Neural cell (in vitro differentiated cells): Measurements from ENCODE around the gene MYOZ1. TPM values are rescaled to one million over a fixed set of nuclear protein-coding genes. Genes with fewer than 3 reads are reported as not detected.

Experiments used
- H2AFZ ChIP-seq: fragments of 200-600, 300-800 bp; sonication (generic), shearing (Covaris generic); 2 replicates; pipeline ENCODE4 v1.6.0; 2014; ENCODE audit warnings: low read depth, mild to moderate bottlenecking, antibody characterized with exemption, low read length, moderate library complexity
- H3F3A ChIP-seq: fragments of 200-600 bp; shearing (Covaris generic); 2 replicates; pipeline ENCODE4 v1.6.1; 2016; ENCODE audit warnings: mild to moderate bottlenecking, moderate library complexity, mixed read lengths, antibody characterized with exemption, low read length; ENCODE audit not compliant: insufficient read depth, poor library complexity, severe bottlenecking
- H3K27ac ChIP-seq: fragments of 200-600, 300-800 bp; sonication (generic), shearing (Covaris generic); 2 replicates; pipeline ENCODE4 v1.5.1; 2014; ENCODE audit warnings: mild to moderate bottlenecking, low read length, moderate library complexity
- H3K27me3 ChIP-seq: fragments of 300-800, 200-600 bp; sonication (generic), shearing (Covaris generic); 2 replicates; pipeline ENCODE4 v1.6.0; 2014; ENCODE audit warnings: mild to moderate bottlenecking, low read depth, low read length, moderate library complexity; ENCODE audit not compliant: insufficient read depth
- H3K36me3 ChIP-seq: fragments of 300-800, 200-600 bp; sonication (generic), shearing (Covaris generic); 2 replicates; pipeline ENCODE4 v1.5.1; 2014; ENCODE audit warnings: mild to moderate bottlenecking, antibody characterized with exemption, low read length, moderate library complexity; ENCODE audit not compliant: insufficient read depth
- H3K4me2 ChIP-seq: fragments of 300-800, 200-600 bp; sonication (generic), shearing (Covaris generic); 2 replicates; pipeline ENCODE4 v1.6.0; 2014; ENCODE audit warnings: mild to moderate bottlenecking, low read length
- H3K4me3 ChIP-seq: fragments of 300-800, 200-600 bp; sonication (generic), shearing (Covaris generic); 2 replicates; pipeline ENCODE4 v1.5.1; 2014; ENCODE audit warnings: mild to moderate bottlenecking, low read length, moderate library complexity
- H3K79me2 ChIP-seq: fragments of 200-600 bp; shearing (Covaris generic); replicated peaks from 2 replicates; pipeline ENCODE4 v1.6.0; 2014; ENCODE audit warnings: mild to moderate bottlenecking, low read length, moderate library complexity; ENCODE audit not compliant: insufficient read depth
- H3K9ac ChIP-seq: fragments of 300-800, 200-600 bp; sonication (generic), shearing (Covaris generic); 2 replicates; pipeline ENCODE4 v1.6.1; 2016; ENCODE audit warnings: mild to moderate bottlenecking, low read length, mixed read lengths
- H3K9me2 ChIP-seq: fragments of 200-600 bp; shearing (Covaris generic); 2 replicates; pipeline ENCODE4 v1.6.1; 2016; ENCODE audit warnings: mild to moderate bottlenecking, low read length, mixed read lengths; ENCODE audit not compliant: insufficient read depth
- H3K9me3 ChIP-seq: fragments of 200-600, 300-800 bp; sonication (generic), shearing (Covaris generic); 2 replicates; pipeline ENCODE4 v1.6.1; 2016; ENCODE audit warnings: mild to moderate bottlenecking, mixed run types, low read length, moderate library complexity, mixed read lengths
- H4K20me1 ChIP-seq: fragments of 200-600 bp; shearing (Covaris generic); 2 replicates; pipeline ENCODE4 v1.6.1; 2016; ENCODE audit warnings: mild to moderate bottlenecking, mixed run types; ENCODE audit not compliant: insufficient read depth
- CTCF ChIP-seq: fragments of 450-650 bp; IDR thresholded peaks from 2 replicates; pipeline ENCODE4 v1.5.1; 2014; ENCODE audit warnings: antibody characterized with exemption, mild to moderate bottlenecking, moderate library complexity; ENCODE audit not compliant: poor library complexity, severe bottlenecking
- EP300 ChIP-seq: fragments of 450-650 bp; conservative IDR thresholded peaks from 2 replicates; pipeline ENCODE4 v1.6.1; 2014; ENCODE audit warnings: antibody characterized with exemption, mild to moderate bottlenecking, moderate library complexity; ENCODE audit not compliant: poor library complexity, severe bottlenecking
- EZH2 ChIP-seq: fragments of 200-600, 300-800 bp; shearing (Covaris generic), sonication (generic); IDR thresholded peaks from 2 replicates; pipeline ENCODE4 v1.6.1; 2014; ENCODE audit warnings: antibody characterized with exemption, low read length, borderline replicate concordance, mild to moderate bottlenecking; ENCODE audit not compliant: insufficient read depth, poor library complexity, severe bottlenecking
- MXI1 ChIP-seq: fragments of 450-650 bp; conservative IDR thresholded peaks from 2 replicates; pipeline ENCODE4 v1.6.1; 2014; ENCODE audit warnings: antibody characterized with exemption, mild to moderate bottlenecking; ENCODE audit not compliant: poor library complexity, severe bottlenecking
- POLR2AphosphoS5 ChIP-seq: IDR thresholded peaks from 2 replicates; pipeline ENCODE4 v1.6.1; 2012
- RAD21 ChIP-seq: fragments of 450-650 bp; conservative IDR thresholded peaks from 2 replicates; pipeline ENCODE4 v1.6.1; 2014; ENCODE audit warnings: antibody characterized with exemption, mild to moderate bottlenecking, moderate library complexity
- SMC3 ChIP-seq: fragments of 450-650 bp; conservative IDR thresholded peaks from 2 replicates; pipeline ENCODE4 v1.6.1; 2014; ENCODE audit warnings: antibody characterized with exemption, mild to moderate bottlenecking, moderate library complexity; ENCODE audit not compliant: poor library complexity
- TAF1 ChIP-seq: IDR thresholded peaks from 2 replicates; pipeline ENCODE4 v1.6.1; 2012; ENCODE audit warnings: low read depth
- polyA plus RNA-seq: library from polyadenylated mRNA; depleted of rRNA; stranded (reverse); fragments of >200 nt; gene quantifications from 2 replicates; pipeline ENCODE4 v1.2.3, GENCODE V29; 2014
- TF ChIP-seq, protein P1 (sequence below): IDR thresholded peaks from 2 replicates; pipeline ENCODE4 v1.6.1; 2012; ENCODE audit warnings: borderline replicate concordance

Gene MYOZ1
- polyA plus RNA-seq, 1 donor from 2014 or later = 0.61 TPM

GRCh38 chr10:73646598-73647041 lies 5.3 kb upstream of the MYOZ1 start:
- no peaks in the 10 kb centered on the region for H3K27me3 ChIP-seq
- no peaks in the 10 kb centered on the region for H3K79me2 ChIP-seq
- H3K4me3 ChIP-seq = no peak overlapping the region
- no peaks in the 10 kb centered on the region for H3K36me3 ChIP-seq
- no peak overlapping the region for H2AFZ ChIP-seq
- no peak for TF ChIP-seq RAD21
- TF ChIP-seq POLR2AphosphoS5 = no peak
- TF ChIP-seq, protein P1, sequence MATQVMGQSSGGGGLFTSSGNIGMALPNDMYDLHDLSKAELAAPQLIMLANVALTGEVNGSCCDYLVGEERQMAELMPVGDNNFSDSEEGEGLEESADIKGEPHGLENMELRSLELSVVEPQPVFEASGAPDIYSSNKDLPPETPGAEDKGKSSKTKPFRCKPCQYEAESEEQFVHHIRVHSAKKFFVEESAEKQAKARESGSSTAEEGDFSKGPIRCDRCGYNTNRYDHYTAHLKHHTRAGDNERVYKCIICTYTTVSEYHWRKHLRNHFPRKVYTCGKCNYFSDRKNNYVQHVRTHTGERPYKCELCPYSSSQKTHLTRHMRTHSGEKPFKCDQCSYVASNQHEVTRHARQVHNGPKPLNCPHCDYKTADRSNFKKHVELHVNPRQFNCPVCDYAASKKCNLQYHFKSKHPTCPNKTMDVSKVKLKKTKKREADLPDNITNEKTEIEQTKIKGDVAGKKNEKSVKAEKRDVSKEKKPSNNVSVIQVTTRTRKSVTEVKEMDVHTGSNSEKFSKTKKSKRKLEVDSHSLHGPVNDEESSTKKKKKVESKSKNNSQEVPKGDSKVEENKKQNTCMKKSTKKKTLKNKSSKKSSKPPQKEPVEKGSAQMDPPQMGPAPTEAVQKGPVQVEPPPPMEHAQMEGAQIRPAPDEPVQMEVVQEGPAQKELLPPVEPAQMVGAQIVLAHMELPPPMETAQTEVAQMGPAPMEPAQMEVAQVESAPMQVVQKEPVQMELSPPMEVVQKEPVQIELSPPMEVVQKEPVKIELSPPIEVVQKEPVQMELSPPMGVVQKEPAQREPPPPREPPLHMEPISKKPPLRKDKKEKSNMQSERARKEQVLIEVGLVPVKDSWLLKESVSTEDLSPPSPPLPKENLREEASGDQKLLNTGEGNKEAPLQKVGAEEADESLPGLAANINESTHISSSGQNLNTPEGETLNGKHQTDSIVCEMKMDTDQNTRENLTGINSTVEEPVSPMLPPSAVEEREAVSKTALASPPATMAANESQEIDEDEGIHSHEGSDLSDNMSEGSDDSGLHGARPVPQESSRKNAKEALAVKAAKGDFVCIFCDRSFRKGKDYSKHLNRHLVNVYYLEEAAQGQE = no peak
- no peak for TF ChIP-seq EZH2
- no peak for TF ChIP-seq CTCF
- TF ChIP-seq SMC3 = no peak
- TF ChIP-seq EP300 = no peak
- TF ChIP-seq MXI1 = no peak
- no peak for TF ChIP-seq TAF1
- H3K27ac ChIP-seq = no peak overlapping the region
- H3K4me2 ChIP-seq = no peak overlapping the region
- H3F3A ChIP-seq = no peaks in the 10 kb centered on the region
- no peaks in the 10 kb centered on the region for H3K9me3 ChIP-seq
- no peaks in the 10 kb centered on the region for H3K9me2 ChIP-seq
- H3K9ac ChIP-seq = peak overlapping the region; percentile 65
- H4K20me1 ChIP-seq = no peaks in the 10 kb centered on the region

GRCh38 chr10:73645251-73645650 lies 4.0 kb upstream of the MYOZ1 start:
- Histone ChIP-seq H3K4me2 (no peak overlapping the region), H3K4me3 (no peak overlapping the region), H3K79me2 (no peaks in the 10 kb centered on the region), H3K9ac (no peak overlapping the region), H3K9me3 (no peaks in the 10 kb centered on the region), H3K36me3 (no peaks in the 10 kb centered on the region), H2AFZ (no peak overlapping the region), H3K9me2 (no peaks in the 10 kb centered on the region), H3K27ac (no peak overlapping the region), H3K27me3 (no peaks in the 10 kb centered on the region), H3F3A (no peaks in the 10 kb centered on the region), H4K20me1 (no peaks in the 10 kb centered on the region)
- TF ChIP-seq RAD21 (no peak), SMC3 (no peak), POLR2AphosphoS5 (no peak), CTCF (no peak), MXI1 (no peak), EZH2 (no peak), TAF1 (no peak), EP300 (no peak)
- TF ChIP-seq, protein P1 = no peak
